ENCODE results near the gene KRTAP4-6.
"Not testable (repeated sequence)": the region's sequence is repeated elsewhere in the genome, so short reads cannot be mapped to it uniquely, and the experiment has no call there.

The KRTAP4-6 gene

DNA sequence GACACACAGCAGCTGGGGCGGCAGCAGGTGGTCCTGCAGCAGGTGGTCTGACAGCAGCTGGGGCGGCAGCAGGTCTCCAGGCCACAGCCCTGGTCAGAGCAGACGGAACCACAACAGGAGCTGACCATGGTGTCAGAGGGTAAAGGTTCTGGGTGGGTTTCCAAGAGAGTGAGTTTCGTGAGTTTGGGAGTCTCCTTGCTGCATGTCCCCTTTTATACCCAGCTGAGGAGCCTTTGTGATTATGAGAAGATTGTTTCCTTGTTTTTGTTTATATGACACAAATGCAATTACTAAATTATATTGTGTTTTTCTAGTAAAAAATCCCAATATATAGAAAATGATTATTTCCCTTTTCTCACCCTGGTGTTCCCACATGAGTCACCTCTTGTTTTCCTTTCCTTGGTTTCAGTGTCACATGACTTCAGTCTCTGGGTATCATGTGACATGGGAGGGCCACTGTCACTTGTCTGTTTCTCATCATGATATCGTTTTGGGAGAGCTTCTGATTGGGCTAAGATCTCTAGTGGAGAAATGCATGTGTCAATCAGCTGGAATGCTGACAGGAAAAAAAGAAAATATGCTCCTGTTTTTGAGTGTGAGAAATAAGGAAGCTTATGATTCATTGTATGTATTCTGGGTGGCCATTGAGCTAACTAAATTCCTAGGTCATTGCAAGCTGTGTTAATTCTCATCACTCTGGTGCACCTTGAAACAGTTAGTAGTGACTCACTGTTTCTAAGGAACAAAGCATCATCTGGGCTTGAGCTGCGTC is at the start of gene KRTAP4-6:
Gene KRTAP4-6 (minus strand): TSS at position 185 of the 772 bp plus-strand sequence. CDS start 57 bp downstream, at position 128.
- no peak for DNase-seq

- DNase-seq: not testable (repeated sequence)
These were observed 49.5 kb upstream of the KRTAP4-6 start, which contains the start of gene KRTAP9-1 for GRCh38 chr17:41189837-41190318. TSS of gene KRTAP9-1 (plus strand) at chr17:41189887. CDS start at chr17:41189887, 0 bp downstream.

GRCh38 chr17:41186872-41187271 is 46.5 kb upstream of the KRTAP4-6 start:
- no peak for DNase-seq

DNA sequence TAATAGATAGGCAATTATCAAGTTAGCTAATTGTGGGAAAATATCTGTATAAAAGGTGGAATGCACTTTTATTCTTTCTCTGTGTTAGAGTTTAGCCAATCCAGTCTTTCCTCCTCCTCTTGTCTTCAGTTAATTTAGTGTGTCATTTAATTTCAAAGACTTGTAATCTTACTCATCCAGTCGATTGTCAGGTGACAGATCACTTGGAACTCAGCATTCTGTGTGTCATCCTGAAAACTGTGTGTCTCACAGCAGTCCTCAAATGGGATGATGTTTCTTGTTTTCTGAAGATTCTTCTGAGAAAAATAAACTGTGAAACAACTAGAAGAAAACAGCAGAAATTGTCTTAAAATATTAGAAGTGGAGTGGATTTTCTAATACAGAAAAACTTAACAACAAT is 44.7 kb upstream of the KRTAP4-6 start:
- no peak for DNase-seq

GRCh38 chr17:41184480-41184961 is 44.2 kb upstream of the KRTAP4-6 start, which contains the start of gene KRTAP4-1:
TSS of gene KRTAP4-1 (minus strand) at chr17:41184911. CDS start at chr17:41184854, 57 bp downstream.
- no peak for DNase-seq

DNA sequence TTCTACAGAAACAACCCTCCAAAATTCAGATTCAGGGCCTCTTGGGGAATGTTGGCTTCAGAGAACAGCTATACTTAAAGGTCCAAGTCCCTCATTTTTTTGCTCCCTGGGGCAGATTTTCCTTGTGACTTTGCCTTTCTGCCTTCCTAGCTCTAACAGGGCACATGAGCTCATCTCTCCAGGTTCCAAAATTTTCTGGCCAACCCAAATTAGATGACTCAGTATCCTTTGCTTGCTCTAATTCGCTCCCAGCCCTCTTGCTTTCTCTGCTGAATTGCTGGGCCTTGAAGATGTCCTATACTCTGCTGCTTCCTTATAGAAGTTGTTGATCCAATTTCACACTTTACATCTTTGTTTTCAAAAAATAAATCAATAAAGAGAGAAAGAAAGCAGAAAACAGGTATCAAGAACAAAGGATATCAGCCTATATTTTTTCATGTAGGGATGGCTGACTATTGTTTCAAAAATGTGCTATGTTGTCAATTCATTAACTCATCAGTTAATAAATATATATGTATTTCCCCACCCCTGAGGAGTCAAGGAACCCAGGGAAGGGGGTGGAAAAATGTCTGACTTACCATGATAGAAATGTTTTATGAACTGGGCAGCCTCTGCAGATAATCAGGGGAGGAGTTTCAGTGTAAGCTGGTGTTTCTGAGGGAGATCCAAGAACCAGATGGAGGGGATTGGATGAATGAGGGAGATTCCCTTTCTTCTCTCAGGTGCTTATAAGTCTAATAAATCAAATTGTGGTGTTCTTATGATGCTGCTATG is 38.7 kb upstream of the KRTAP4-6 start:
- no peak for DNase-seq

- DNase-seq: no peak
These were observed 38.0 kb upstream of the KRTAP4-6 start for GRCh38 chr17:41178341-41178740.

- DNase-seq: no peak
These were observed 37.5 kb upstream of the KRTAP4-6 start, which contains the start of gene KRTAP4-2 for GRCh38 chr17:41177727-41178271. TSS of gene KRTAP4-2 (minus strand) at chr17:41178221. CDS start at chr17:41178164, 57 bp downstream.

- DNase-seq: no peak
These were observed 36.5 kb upstream of the KRTAP4-6 start for GRCh38 chr17:41176744-41177387.

DNA sequence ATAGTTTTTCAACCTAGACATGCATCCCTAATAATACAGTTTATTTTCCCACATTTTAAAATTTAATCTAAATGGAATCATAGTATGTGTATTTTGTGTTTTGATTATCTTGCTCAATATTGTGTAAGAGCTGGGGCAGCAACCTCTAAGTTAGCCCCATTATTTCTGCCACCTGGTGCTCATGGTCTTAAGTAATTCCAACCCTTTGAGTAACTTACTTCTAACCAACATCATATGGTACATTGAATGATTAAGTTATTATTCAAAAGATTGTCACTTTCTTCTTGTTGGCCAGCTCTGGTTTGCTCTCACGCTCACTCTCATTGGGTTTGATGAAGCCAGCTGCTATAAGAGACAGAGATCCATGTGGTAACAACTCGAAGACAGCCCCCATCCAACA is 31.5 kb upstream of the KRTAP4-6 start:
- no peak for DNase-seq

DNA sequence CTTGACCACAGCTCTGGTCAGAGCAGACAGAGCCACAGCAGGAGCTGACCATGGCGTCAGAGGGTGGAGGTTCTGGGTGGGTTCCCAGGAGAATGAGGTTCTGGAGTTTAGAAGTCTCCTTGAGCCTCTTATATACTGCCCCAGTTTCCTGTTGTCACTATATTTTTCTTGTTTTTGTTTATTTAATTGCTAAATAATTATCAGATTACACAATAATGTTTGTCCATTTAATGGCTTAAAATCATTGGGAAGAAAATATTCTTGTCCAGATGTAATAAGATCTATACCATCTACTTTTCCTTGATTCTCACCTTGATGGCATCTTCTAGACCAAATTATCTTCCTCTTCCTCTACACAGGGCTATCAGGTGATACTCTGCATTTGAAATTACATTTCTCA is 27.8 kb upstream of the KRTAP4-6 start, which contains the start of gene KRTAP4-3:
Gene KRTAP4-3 (minus strand): TSS at position 101 of the 400 bp plus-strand sequence. CDS start 49 bp downstream, at position 52.
- DNase-seq: no peak

DNA sequence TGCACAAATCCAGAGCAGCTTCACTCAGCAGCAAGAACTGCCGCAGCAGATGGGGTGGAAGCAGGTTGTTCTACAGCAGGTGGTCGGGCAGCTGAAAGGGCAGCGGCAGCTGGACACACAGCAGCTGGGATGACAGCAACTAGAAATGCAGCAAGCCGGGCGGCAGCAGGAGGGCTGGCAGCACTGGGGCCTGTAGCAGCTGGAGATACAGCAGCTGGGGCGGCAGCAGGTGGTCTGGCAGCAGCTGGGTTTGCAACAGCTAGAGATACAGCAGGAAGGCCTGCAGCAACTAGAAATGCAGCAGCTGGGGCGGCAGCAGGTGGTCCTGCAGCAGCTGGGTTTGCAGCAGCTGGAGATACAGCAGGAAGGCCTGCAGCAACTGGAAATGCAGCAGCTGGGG is 27.2 kb upstream of the KRTAP4-6 start:
- no peak for DNase-seq

GRCh38 chr17:41163828-41164227 is 23.5 kb upstream of the KRTAP4-6 start:
- DNase-seq: no peak

- no peak for DNase-seq
These were observed 20.3 kb upstream of the KRTAP4-6 start, which contains the start of gene KRTAP4-4 for GRCh38 chr17:41160648-41161047. TSS of gene KRTAP4-4 (minus strand) at chr17:41160748. CDS start at chr17:41160691, 57 bp downstream.

DNA sequence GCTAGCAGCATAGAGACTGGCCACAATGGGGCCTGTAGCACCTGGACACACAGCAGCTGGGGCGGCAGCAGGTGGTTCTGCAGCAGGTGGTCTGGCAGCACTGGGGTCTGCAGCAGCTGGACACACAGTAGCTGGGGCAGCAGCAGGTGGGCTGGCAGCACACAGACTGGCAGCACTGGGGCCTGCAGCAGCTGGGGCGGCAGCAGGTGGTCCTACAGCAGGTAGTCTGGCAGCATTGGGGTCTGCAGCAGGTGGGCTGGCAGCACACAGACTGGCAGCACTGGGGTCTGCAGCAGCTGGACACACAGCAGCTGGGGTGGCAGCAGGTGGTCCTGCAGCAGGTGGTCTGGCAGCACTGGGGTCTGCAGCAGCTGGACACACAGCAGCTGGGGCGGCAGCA is 19.8 kb upstream of the KRTAP4-6 start:
- not testable (repeated sequence) for DNase-seq

GRCh38 chr17:41153856-41154255 is 13.5 kb upstream of the KRTAP4-6 start:
- no peak for DNase-seq

GRCh38 chr17:41151525-41151924 is 11.2 kb upstream of the KRTAP4-6 start:
- DNase-seq: no peak

DNA sequence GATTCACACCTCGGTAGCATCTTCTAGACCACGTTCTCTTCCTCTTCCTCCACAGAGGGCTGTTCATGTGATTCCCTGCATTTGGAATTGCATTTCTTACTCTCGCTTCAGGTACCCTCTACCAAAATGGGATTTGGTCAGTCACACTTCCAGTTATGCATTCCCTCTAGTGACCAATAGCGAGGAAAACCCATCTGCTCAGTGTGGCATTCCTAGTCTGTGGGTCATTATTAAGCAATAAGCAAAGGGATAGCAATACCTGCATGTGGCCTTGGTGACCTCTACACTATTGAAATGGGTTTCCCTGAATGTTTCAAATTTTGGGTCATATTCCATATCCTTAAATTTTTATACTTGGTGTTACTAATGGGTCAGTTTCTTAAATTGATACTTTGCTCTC is 9.7 kb upstream of the KRTAP4-6 start:
- DNase-seq: no peak

GRCh38 chr17:41149652-41149985 is 9.3 kb upstream of the KRTAP4-6 start, which contains the start of gene KRTAP4-5:
TSS of gene KRTAP4-5 (minus strand) at chr17:41149825. CDS start at chr17:41149767, 58 bp downstream.
- no peak for DNase-seq

DNA sequence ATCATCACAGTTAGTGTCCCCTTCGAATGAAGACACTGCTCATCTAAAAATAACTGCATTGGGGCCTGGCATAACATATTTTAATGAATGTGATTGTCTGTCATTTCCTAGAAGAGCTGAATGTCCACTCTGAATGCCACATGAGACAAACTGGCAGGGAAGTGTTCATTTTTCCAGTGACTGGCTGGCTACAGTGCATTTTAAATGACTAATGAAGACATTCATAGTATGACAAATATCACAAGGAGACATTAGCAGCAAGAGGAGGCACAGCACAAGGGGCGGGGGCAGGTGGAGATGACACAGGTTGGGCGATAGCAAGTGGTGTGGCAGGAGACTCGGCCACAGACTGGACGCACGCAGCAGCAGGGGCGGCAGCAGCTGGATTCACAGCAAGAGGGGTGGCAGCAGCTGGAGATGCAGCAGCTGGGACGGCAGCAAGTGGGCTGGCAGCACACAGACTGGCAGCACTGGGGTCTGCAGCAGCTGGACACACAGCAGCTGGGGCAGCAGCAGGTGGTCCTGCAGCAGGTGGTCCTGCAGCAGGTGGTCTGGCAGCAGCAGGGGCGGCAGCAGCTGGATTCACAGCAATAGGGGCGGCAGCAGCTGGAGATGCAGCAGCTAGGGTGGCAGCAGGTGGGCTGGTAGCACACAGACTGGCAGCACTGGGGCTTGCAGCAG is 8.8 kb upstream of the KRTAP4-6 start:
- DNase-seq: not testable (repeated sequence)

DNA sequence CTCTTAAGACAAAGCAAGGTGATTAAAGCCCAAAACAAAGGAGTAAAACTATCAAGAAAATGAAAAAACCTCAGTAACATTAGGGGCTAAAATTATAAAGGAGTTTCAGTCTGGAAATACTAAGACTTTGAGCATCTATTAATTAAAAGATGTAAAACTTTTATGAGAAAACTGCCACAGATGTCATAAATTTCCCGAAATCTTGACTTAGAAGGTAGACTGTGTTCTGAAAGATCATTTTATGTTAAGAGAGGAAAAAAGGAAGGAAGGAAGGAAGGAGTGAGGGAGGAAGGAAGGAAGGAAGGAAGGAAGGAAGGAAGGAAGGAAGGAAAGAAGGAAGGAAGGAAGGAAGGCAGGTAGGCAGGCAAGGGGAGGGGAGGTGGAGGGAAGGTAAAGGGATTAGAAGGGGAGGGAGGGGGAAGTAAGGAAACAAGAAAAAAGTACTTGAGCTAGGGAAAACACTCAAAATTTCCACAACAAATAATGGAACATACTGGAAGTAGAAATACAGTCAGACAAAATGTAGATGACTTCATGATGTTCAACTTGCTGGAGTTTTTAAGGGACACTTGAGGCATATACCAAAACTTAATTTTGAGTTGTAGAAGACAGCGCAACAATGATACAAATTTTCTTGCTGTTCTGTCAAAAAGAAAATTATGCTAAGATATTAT is 7.3 kb upstream of the KRTAP4-6 start:
- no peak for DNase-seq

Measured in NCI-H2029 (cell line).